K562 (cell line): ENCODE measurements around the gene DDX50. TPM values are rescaled to one million over a fixed set of nuclear protein-coding genes. Genes with fewer than 3 reads are reported as not detected.

Experiments
- ATAC-seq: fragments of 200-7000 bp; cut with Tn5 transposase; 3 replicates; pipeline ENCODE4 v1.9.1; 2020; ENCODE audit warnings: moderate library complexity
- BruUV-seq: library from RNA; stranded (reverse); fragments of 400-500 nt; replicated peaks from 2 replicates; lab custom pipeline; 2021; lab: Mats Ljungman, UMichigan
- CTCF ChIA-PET: fragments of 300-600 bp; formaldehyde crosslinking; extraction: SDS; loops from one replicate; lab custom pipeline; 2021; ENCODE audit warnings: low intra/inter-chr PET ratio; lab: Yijun Ruan, JAX
- POLR2A ChIA-PET: fragments of 300-600, 350-650 bp; sonication (Branson Sonifier 250); formaldehyde crosslinking; extraction: SDS; loops from one replicate; lab custom pipeline; 2021; ENCODE audit warnings: antibody characterized with exemption, inconsistent platforms; lab: Yijun Ruan, JAX
- DNase-seq, 4 experiments: peaks; one replicate each; pipeline versions ENCODE4 v3.0.0 to v3.0.0-alpha.2; 2011 to 2018; ENCODE audit warnings: low spot score in 3 of 4, mixed read lengths in 3 of 4; ENCODE audit errors: extremely low read depth in 1 of 4
- FAIRE-seq: peaks from 2 replicates; lab custom pipeline; 2011; peaks lifted over from hg19 to GRCh38; lab: Jason Lieb, UNC
- H2AFZ ChIP-seq: 2 replicates; pipeline ENCODE4 v1.6.0; 2011; ENCODE audit warnings: low read depth, low read length, control low read depth, inconsistent platforms
- H3K27ac ChIP-seq: fragments of 200-600 bp; 3 replicates; pipeline ENCODE4 v1.8.0; 2011; ENCODE audit warnings: low read depth, mild to moderate bottlenecking, control low read depth, inconsistent platforms, low read length, moderate library complexity, mixed read lengths; ENCODE audit errors: extremely low read depth
- H3K27me3 ChIP-seq, 2 experiments: fragments of 300-600 bp in 1 of 2; 2 replicates in 1 of 2; 3 replicates in 1 of 2; pipeline versions ENCODE4 v1.6.0 to v1.8.0; 2011; ENCODE audit warnings: inconsistent platforms in 2 of 2, low read length in 2 of 2, mild to moderate bottlenecking in 1 of 2, mixed read lengths in 1 of 2, moderate library complexity in 1 of 2; ENCODE audit not compliant: control insufficient read depth in 2 of 2, insufficient read depth in 2 of 2
- H3K36me3 ChIP-seq: fragments of 300-600 bp; 3 replicates; pipeline ENCODE4 v1.8.0; 2011; ENCODE audit warnings: mild to moderate bottlenecking, low read length, inconsistent platforms; ENCODE audit not compliant: control insufficient read depth, insufficient read depth
- H3K4me1 ChIP-seq, 2 experiments: fragments of 200-600 bp in 1 of 2; replicated peaks in 1 of 2; 2 replicates in 1 of 2; 3 replicates in 1 of 2; pipeline versions ENCODE4 v1.5.1 to v1.8.0; 2011; ENCODE audit warnings: inconsistent platforms in 2 of 2, low read length in 2 of 2, mild to moderate bottlenecking in 1 of 2, mixed read lengths in 1 of 2, moderate library complexity in 1 of 2; ENCODE audit not compliant: control insufficient read depth in 2 of 2, insufficient read depth in 2 of 2
- H3K4me2 ChIP-seq: 2 replicates; pipeline ENCODE4 v1.6.1; 2011; ENCODE audit warnings: low read length, control low read depth, inconsistent platforms, mixed read lengths; ENCODE audit not compliant: insufficient read depth
- H3K4me3 ChIP-seq: fragments of 200-600 bp; sonication (generic), shearing (Covaris generic); 2 replicates; pipeline ENCODE4 v1.5.1; 2016; ENCODE audit warnings: control low read depth, inconsistent platforms
- H3K79me2 ChIP-seq: fragments of 200-600 bp; 3 replicates; pipeline ENCODE4 v1.8.0; 2011; ENCODE audit warnings: low read length, inconsistent platforms; ENCODE audit not compliant: control insufficient read depth, insufficient read depth
- H3K9ac ChIP-seq, 2 experiments: 2 replicates each; pipeline versions ENCODE4 v1.6.0 to v1.6.1; 2011; ENCODE audit warnings: low read depth in 2 of 2, low read length in 2 of 2, control low read depth in 1 of 2, inconsistent platforms in 1 of 2, mild to moderate bottlenecking in 1 of 2, mixed read lengths in 1 of 2; ENCODE audit not compliant: insufficient read depth in 1 of 2
- H3K9me1 ChIP-seq: one replicate; pipeline ENCODE4 v1.6.0; 2011; ENCODE audit warnings: inconsistent platforms, mild to moderate bottlenecking, low read length, moderate library complexity; ENCODE audit not compliant: control insufficient read depth, insufficient read depth
- H3K9me3 ChIP-seq: replicated peaks from 2 replicates; pipeline ENCODE4 v1.5.1; 2011; ENCODE audit warnings: low read depth, low read length, inconsistent platforms; ENCODE audit not compliant: control insufficient read depth, insufficient read depth
- H4K20me1 ChIP-seq: replicated peaks from 2 replicates; pipeline ENCODE4 v1.6.1; 2011; ENCODE audit warnings: low read length, inconsistent platforms, mixed read lengths; ENCODE audit not compliant: control insufficient read depth, insufficient read depth
- HNRNPUL1 ChIP-seq: fragments of 200-400 bp; formaldehyde crosslinking; IDR thresholded peaks from 2 replicates; pipeline ENCODE4 v1.6.1; 2017; ENCODE audit warnings: low read length
- MAFG ChIP-seq: fragments of 450-650 bp; conservative IDR thresholded peaks from 2 replicates; pipeline ENCODE4 v1.6.1; 2016; ENCODE audit warnings: missing genetic modification characterization, missing compliant biosample characterization
- ZNF146 ChIP-seq: IDR thresholded peaks from one replicate; pipeline ENCODE4 v1.6.1; 2018; ENCODE audit warnings: missing compliant biosample characterization; ENCODE audit not compliant: unreplicated experiment
- WGBS: fragments of 100-300 bp; shearing (Covaris generic); methylation state at CpG from one replicate; pipeline ENCODE4 v1.1.6; 2016; ENCODE audit warnings: low coverage, mixed read lengths; ENCODE audit not compliant: insufficient coverage; ENCODE audit errors: missing lambda C conversion rate; 5-methylcytosine and 5-hydroxymethylcytosine counted together
- in situ Hi-C: fragments of 300-500 bp; cut with MboI; formaldehyde crosslinking; loops from 4 replicates; pipeline ENCODE4 v1.15.0; 2018; ENCODE audit warnings: inconsistent platforms, mixed read lengths
- intact Hi-C: fragments of 100-400 bp; cut with micrococcal nuclease; formaldehyde crosslinking; loops from 2 replicates; pipeline ENCODE4 v1.14.2; 2022
- polyA plus RNA-seq, 8 experiments: library from polyadenylated mRNA; depleted of rRNA in 4 of 8; stranded (reverse) in 5 of 8; unstranded in 3 of 8; fragments of >200 nt; fragmentation: Nextera tagmentation in 2 of 8; fragmentation: Illumina TruSeq in 1 of 8; extraction: Ambion mirVana in 2 of 8; extraction: Trizol in 1 of 8; gene quantifications; 2 replicates each; pipeline versions ENCODE4 v1.2.1 to v1.2.3, GENCODE V29; 2011 to 2014; ENCODE audit warnings: inconsistent platforms in 1 of 8, missing spikeins in 1 of 8
- total RNA-seq, 7 experiments: library from RNA; depleted of rRNA in 6 of 7; stranded (reverse); fragments of >200 nt in 6 of 7; fragmentation: Illumina TruSeq in 2 of 7; extraction: Trizol in 2 of 7; gene quantifications; 2 replicates each; pipeline versions ENCODE4 v1.2.1 to v1.2.3, GENCODE V29; 2011 to 2021; ENCODE audit warnings: low replicate concordance in 1 of 7
- TF ChIP-seq, protein P1 (sequence below): sonication (generic); formaldehyde crosslinking; IDR thresholded peaks from 2 replicates; pipeline ENCODE4 v1.8.1; 2023; ENCODE audit warnings: mild to moderate bottlenecking, missing genetic modification reagents
- TF ChIP-seq, protein P2 (sequence below): fragments of 450-650 bp; formaldehyde crosslinking; IDR thresholded peaks from 2 replicates; pipeline ENCODE4 v1.4.0; 2020; ENCODE audit warnings: mild to moderate bottlenecking, mixed read lengths
- TF ChIP-seq, protein P3 (sequence below): sonication (generic); formaldehyde crosslinking; IDR thresholded peaks from 2 replicates; pipeline ENCODE4 v1.8.1; 2023; ENCODE audit warnings: missing genetic modification reagents, mild to moderate bottlenecking, borderline replicate concordance
- TF ChIP-seq, protein P4 (sequence below): fragments of 250-450 bp; sonication (Bioruptor Pico); IDR thresholded peaks from 2 replicates; pipeline ENCODE4 v1.8.0; 2021; ENCODE audit warnings: mild to moderate bottlenecking, moderate library complexity

Gene DDX50
- total and polyA plus RNA-seq, 9 of the 15 experiments (the other 6 are each of a cell fraction or from before 2014, with no cell fraction given) = 36.7 to 86.8 (median 57.4) TPM

DNA sequence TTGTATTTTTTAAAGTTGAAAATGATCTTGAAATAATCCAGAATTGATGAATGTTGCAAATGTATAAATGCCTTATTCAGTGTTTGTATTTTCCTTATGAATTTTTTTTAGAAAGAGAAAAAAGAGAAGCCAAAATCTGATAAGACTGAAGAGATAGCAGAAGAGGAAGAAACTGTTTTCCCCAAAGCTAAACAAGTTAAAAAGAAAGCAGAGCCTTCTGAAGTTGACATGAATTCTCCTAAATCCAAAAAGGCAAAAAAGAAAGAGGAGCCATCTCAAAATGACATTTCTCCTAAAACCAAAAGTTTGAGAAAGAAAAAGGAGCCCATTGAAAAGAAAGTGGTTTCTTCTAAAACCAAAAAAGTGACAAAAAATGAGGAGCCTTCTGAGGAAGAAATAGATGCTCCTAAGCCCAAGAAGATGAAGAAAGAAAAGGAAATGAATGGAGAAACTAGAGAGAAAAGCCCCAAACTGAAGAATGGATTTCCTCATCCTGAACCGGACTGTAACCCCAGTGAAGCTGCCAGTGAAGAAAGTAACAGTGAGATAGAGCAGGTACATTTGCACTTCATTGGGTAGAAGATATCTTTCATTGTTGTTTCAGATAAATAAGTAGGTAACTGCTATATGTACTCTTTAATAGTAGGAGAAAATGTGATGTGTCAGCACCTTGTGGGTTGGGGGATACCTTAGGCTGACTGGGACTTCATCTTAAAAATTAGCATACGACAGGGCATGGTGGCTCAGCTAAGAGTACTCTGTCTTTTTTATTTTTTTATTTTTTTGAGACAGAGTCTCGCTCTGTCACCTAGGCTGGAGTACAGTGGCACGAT, 58.8 kb downstream of the DDX50 start:
- Histone ChIP-seq H3K4me3 (peak overlapping the region; percentile 93; the same call in 1 of the 2 replicates), H3K79me2 (peaks cover 92% of the 10 kb centered on the region), H3K9ac (peak overlapping the region in 1 of 2 experiments; percentile 7; a peak in 1 of 4 replicates), H3K27me3 (no peaks in the 10 kb centered on the region), H3K27ac (no peak overlapping the region; the same call in 1 of the 3 replicates), H2AFZ (no peak overlapping the region), H4K20me1 (peaks cover 28% of the 10 kb centered on the region; the same call in 1 of the 2 replicates), H3K36me3 (peaks cover 78% of the 10 kb centered on the region), H3K9me3 (no peaks in the 10 kb centered on the region), H3K9me1 (no peaks in the 10 kb centered on the region), H3K4me2 (no peak overlapping the region; the same call in 1 of the 2 replicates), H3K4me1 (peaks cover 17 to 18% of the 10 kb centered on the region in 2 experiments; a peak in 4 of 5 replicates)
- in situ Hi-C loops (no loop called here), intact Hi-C loops (no loop called here)
- ATAC-seq (no peak), DNase-seq (no peak), FAIRE-seq (no peak)
- TSS peak; percentile 3 for BruUV-seq
- WGBS = 95% methylated on average over 4 of the region's 4 CpGs
- ChIA-PET CTCF (interaction anchor here (1.3 kb wide), 1 partner anchor 278 kb away, joined by 6 read pairs; no protein-coding TSS in a partner anchor), POLR2A (interaction anchor here (0.6 to 8.6 kb wide), 7 partner anchors 11 to 103 kb away, joined by 3 to 99 read pairs (median 4); partner anchors contain the start of gene KIFBP)
- TF ChIP-seq ZNF146 (no peak), MAFG (tag) (peak; percentile 85), HNRNPUL1 (no peak)
- TF ChIP-seq, protein P1, sequence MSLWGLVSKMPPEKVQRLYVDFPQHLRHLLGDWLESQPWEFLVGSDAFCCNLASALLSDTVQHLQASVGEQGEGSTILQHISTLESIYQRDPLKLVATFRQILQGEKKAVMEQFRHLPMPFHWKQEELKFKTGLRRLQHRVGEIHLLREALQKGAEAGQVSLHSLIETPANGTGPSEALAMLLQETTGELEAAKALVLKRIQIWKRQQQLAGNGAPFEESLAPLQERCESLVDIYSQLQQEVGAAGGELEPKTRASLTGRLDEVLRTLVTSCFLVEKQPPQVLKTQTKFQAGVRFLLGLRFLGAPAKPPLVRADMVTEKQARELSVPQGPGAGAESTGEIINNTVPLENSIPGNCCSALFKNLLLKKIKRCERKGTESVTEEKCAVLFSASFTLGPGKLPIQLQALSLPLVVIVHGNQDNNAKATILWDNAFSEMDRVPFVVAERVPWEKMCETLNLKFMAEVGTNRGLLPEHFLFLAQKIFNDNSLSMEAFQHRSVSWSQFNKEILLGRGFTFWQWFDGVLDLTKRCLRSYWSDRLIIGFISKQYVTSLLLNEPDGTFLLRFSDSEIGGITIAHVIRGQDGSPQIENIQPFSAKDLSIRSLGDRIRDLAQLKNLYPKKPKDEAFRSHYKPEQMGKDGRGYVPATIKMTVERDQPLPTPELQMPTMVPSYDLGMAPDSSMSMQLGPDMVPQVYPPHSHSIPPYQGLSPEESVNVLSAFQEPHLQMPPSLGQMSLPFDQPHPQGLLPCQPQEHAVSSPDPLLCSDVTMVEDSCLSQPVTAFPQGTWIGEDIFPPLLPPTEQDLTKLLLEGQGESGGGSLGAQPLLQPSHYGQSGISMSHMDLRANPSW (CRISPR knock-in tag) = no peak
- TF ChIP-seq, protein P2, sequence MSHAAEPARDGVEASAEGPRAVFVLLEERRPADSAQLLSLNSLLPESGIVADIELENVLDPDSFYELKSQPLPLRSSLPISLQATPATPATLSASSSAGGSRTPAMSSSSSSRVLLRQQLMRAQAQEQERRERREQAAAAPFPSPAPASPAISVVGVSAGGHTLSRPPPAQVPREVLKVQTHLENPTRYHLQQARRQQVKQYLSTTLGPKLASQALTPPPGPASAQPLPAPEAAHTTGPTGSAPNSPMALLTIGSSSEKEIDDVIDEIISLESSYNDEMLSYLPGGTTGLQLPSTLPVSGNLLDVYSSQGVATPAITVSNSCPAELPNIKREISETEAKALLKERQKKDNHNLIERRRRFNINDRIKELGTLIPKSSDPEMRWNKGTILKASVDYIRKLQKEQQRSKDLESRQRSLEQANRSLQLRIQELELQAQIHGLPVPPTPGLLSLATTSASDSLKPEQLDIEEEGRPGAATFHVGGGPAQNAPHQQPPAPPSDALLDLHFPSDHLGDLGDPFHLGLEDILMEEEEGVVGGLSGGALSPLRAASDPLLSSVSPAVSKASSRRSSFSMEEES (CRISPR knock-in tag) = no peak
- TF ChIP-seq, protein P3, sequence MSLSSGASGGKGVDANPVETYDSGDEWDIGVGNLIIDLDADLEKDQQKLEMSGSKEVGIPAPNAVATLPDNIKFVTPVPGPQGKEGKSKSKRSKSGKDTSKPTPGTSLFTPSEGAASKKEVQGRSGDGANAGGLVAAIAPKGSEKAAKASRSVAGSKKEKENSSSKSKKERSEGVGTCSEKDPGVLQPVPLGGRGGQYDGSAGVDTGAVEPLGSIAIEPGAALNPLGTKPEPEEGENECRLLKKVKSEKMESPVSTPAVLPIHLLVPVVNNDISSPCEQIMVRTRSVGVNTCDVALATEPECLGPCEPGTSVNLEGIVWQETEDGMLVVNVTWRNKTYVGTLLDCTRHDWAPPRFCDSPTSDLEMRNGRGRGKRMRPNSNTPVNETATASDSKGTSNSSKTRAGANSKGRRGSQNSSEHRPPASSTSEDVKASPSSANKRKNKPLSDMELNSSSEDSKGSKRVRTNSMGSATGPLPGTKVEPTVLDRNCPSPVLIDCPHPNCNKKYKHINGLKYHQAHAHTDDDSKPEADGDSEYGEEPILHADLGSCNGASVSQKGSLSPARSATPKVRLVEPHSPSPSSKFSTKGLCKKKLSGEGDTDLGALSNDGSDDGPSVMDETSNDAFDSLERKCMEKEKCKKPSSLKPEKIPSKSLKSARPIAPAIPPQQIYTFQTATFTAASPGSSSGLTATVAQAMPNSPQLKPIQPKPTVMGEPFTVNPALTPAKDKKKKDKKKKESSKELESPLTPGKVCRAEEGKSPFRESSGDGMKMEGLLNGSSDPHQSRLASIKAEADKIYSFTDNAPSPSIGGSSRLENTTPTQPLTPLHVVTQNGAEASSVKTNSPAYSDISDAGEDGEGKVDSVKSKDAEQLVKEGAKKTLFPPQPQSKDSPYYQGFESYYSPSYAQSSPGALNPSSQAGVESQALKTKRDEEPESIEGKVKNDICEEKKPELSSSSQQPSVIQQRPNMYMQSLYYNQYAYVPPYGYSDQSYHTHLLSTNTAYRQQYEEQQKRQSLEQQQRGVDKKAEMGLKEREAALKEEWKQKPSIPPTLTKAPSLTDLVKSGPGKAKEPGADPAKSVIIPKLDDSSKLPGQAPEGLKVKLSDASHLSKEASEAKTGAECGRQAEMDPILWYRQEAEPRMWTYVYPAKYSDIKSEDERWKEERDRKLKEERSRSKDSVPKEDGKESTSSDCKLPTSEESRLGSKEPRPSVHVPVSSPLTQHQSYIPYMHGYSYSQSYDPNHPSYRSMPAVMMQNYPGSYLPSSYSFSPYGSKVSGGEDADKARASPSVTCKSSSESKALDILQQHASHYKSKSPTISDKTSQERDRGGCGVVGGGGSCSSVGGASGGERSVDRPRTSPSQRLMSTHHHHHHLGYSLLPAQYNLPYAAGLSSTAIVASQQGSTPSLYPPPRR (CRISPR knock-in tag) = no peak
- TF ChIP-seq, protein P4, sequence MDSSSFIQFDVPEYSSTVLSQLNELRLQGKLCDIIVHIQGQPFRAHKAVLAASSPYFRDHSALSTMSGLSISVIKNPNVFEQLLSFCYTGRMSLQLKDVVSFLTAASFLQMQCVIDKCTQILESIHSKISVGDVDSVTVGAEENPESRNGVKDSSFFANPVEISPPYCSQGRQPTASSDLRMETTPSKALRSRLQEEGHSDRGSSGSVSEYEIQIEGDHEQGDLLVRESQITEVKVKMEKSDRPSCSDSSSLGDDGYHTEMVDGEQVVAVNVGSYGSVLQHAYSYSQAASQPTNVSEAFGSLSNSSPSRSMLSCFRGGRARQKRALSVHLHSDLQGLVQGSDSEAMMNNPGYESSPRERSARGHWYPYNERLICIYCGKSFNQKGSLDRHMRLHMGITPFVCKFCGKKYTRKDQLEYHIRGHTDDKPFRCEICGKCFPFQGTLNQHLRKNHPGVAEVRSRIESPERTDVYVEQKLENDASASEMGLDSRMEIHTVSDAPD (CRISPR knock-in tag) = no peak
